GM12891 (cell line): ENCODE measurements around the gene COL18A1.

Experiments used
- DNase-seq: peaks from one replicate; pipeline ENCODE4 v3.0.0; 2011; ENCODE audit warnings: low spot score; ENCODE audit not compliant: insufficient read length
- FAIRE-seq: peaks from 2 replicates; lab custom pipeline; 2011; peaks lifted over from hg19 to GRCh38; lab: Jason Lieb, UNC
- PAX5 ChIP-seq: IDR thresholded peaks from 2 replicates; pipeline ENCODE4 v1.6.1; 2011; ENCODE audit warnings: low read length, moderate library complexity, mild to moderate bottlenecking; ENCODE audit not compliant: insufficient read depth, severe bottlenecking
- POLR2A ChIP-seq: IDR thresholded peaks from 2 replicates; pipeline ENCODE4 v1.6.1; 2011; ENCODE audit warnings: low read depth, low read length, control low read depth
- POLR2AphosphoS5 ChIP-seq: IDR thresholded peaks from 2 replicates; pipeline ENCODE4 v1.6.1; 2011; ENCODE audit warnings: low read depth, low read length, control low read depth
- POU2F2 ChIP-seq: IDR thresholded peaks from 2 replicates; pipeline ENCODE4 v1.6.1; 2011; ENCODE audit warnings: low read depth, mild to moderate bottlenecking, control low read depth, low read length, moderate library complexity
- SPI1 ChIP-seq: IDR thresholded peaks from 2 replicates; pipeline ENCODE4 v1.6.1; 2011; ENCODE audit warnings: low read depth, low read length, control low read depth
- TAF1 ChIP-seq: IDR thresholded peaks from 2 replicates; pipeline ENCODE4 v1.6.1; 2011; ENCODE audit warnings: low read depth, low read length, control low read depth

COL18A1 gene

DNA sequence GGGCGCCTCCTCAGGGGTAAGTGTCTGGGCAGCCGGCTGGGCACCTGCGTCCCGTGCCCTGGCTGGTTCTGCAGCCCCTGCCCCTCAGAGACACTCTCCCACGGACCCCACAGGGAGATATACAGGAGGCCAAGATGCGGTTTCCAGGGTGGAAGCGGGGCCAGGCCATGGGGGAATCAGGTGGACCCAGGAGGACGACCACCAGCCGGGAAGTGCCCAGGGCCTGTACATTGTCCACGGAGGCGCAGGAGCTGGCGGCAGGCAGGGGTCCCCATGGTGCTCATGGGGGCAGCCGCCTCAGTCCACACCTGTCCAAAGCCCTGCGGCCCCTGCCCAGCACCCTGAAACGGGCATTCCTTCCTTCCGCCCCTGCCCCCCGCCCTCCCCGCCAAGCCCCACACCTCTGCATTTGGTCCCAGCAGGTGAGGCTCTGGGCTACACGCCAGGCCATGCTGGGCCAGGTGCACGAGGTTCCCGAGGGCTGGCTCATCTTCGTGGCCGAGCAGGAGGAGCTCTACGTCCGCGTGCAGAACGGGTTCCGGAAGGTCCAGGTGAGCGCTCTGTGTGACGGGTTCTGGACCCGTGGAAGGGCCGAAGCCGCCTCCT, 100.6 kb downstream of the COL18A1 start:
- TF ChIP-seq POLR2A (no peak), PAX5 (no peak), POLR2AphosphoS5 (no peak), SPI1 (no peak), POU2F2 (no peak), TAF1 (no peak)
- DNase-seq, result no peak
- no peak for FAIRE-seq

DNA sequence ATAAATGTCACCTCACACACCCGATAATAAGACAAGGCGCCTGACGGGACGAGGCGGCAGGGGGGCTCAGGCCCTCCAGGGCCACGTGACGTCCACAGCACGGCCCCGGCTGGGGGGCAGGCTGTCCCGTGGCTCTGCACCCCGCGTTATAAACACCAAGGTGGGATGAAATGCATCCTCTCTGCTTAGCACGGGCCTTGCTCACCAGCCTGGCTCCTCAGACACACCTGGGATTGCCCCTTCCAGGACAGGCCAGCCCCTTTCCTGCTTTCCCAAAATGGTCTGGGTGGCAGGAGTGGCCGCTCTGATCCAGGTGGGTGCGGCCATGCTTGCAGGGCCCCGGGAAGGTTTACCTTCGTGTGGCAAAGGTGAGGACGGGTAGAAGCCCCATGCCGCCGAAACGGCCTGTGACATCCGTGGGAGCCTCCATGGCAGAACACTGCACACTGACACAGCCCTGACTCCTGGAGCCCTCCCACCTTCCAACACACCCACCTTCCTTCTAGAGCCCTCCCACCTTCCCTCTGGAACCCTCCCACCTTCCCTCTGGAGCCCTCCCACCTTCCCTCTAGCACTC, 101.4 kb downstream of the COL18A1 start:
- no peak for DNase-seq

DNA sequence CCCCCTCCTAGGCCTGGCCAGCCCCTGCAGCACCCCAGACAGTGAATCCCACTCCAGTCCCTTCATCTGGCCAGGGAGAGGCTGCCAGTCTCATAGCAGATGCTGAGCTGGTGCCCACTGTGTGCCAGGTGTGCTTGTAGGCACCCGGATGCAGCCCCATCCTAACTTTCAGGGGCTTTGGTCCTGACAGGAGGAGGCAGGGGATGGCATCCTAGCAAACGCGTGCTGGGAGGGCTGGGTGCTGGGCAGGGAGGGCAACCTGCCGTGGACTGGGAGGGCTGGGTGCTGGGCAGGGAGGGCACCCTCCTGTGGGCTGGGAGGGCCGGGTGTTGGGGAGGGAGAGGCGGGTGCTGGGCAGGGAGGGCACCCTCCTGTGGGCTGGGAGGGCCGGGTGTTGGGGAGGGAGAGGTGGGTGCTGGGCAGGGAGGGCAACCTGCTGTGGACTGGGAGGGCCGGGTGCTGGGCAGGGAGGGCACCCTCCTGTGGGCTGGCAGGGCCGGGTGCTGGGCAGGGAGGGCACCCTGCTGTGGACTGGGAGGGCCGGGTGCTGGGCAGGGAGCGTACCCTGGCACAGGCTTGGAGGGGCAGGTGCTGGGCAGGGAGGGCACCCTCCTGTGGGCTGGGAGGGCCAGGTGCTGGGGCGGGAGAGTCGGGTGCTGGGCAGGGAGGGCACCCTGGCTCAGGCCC, 102.0 kb downstream of the COL18A1 start:
- TF ChIP-seq POU2F2 (no peak), POLR2AphosphoS5 (no peak)
- FAIRE-seq (no peak), DNase-seq (no peak)

More for the DNA sequence above, 101.4 kb downstream of the COL18A1 start:
- no peak for FAIRE-seq
- TF ChIP-seq POLR2A (no peak), TAF1 (no peak), POLR2AphosphoS5 (no peak)

DNA sequence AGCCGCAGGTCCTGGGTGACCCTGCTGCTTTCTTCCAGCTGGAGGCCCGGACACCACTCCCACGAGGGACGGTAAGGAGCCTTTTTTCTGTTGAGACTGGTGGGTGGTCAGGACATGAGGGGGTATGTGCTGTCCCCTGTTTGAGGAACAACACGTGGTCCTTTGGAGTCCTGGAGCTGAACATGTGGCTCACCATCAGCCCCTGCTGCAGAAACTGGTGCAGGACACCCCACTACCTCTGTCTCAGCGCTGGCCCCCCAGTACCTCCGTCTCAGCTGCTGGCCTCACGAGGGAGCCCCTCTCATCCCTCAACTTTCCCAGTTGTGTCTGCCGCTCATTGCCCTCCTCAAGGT, 102.5 kb downstream of the COL18A1 start:
- TF ChIP-seq PAX5 (no peak), POLR2A (no peak), TAF1 (no peak), SPI1 (no peak), POLR2AphosphoS5 (no peak), POU2F2 (no peak)
- FAIRE-seq (no peak), DNase-seq (no peak)

DNA sequence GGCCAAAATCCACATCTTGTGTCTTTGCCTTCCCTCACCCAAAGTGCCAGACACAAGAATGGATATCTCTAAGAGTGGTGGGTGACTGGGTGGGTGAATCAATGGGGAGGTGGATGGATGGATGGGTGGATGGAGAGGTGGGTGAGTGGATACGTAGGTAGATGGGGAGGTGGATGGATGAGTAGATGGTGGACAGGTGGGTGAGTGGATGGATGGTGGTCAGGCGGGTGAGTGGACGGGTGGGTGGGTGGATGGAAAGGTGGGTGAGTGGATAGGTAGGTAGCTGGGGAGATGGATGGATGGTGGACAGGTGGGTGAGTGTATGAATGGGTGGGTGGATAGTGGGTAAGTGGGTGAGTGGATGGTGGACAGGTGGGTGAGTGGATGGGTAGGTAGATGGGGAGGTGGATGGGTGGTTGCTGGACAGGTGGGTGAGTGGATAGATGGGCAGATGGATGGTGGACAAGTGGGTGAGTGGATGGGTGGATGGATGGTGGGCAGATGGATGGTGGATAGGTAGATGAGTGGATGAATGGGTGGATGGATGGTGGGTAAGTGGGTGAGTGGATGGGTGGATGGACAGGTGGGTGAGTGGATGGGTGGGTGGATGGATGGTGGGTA, 103.0 kb downstream of the COL18A1 start:
- DNase-seq (no peak), FAIRE-seq (no peak)
- TF ChIP-seq SPI1 (no peak), POLR2A (no peak), TAF1 (no peak), POLR2AphosphoS5 (no peak), POU2F2 (no peak), PAX5 (no peak)

DNA sequence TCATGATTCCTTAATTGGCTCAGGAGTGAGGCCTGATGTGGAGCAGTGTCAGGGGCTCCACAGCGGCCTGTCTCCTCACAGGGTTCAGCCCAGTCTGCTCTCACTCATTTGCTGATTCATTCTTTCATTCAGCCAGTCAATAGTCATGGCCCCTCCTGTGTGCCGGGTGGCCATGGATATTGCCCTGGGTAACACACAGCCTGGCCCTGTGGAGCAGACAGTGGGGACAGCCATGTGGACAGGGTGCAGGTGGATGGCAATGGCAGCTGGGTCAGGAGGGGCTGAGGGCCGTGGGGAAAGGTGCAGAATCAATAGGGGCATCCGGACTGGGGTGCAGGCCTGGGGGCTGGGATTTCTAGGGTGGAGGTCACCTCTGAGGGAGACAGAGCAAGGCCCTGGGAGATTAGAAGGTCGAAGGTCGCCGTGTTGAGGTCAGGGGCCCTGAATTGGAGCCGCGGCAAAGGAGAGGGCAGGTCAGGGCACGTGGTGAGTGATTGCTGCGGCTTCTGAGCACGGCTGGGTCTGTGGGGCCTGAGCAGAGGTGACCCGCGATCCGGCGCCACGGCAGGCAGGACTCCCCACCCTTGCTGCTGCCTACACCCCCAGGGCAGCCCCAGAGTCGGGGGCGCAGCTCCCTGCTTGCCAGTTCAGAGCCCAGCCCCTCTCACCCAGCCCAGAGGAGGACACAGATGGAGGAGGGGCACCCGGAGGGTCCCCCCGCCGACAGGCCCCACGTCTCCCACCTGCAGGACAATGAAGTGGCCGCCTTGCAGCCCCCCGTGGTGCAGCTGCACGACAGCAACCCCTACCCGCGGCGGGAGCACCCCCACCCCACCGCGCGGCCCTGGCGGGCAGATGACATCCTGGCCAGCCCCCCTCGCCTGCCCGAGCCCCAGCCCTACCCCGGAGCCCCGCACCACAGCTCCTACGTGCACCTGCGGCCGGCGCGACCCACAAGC, 103.9 kb downstream of the COL18A1 start:
- DNase-seq, result no peak
- no peak for FAIRE-seq
- TF ChIP-seq POU2F2 (no peak), PAX5 (no peak), SPI1 (no peak), TAF1 (no peak), POLR2A (no peak), POLR2AphosphoS5 (no peak)

DNA sequence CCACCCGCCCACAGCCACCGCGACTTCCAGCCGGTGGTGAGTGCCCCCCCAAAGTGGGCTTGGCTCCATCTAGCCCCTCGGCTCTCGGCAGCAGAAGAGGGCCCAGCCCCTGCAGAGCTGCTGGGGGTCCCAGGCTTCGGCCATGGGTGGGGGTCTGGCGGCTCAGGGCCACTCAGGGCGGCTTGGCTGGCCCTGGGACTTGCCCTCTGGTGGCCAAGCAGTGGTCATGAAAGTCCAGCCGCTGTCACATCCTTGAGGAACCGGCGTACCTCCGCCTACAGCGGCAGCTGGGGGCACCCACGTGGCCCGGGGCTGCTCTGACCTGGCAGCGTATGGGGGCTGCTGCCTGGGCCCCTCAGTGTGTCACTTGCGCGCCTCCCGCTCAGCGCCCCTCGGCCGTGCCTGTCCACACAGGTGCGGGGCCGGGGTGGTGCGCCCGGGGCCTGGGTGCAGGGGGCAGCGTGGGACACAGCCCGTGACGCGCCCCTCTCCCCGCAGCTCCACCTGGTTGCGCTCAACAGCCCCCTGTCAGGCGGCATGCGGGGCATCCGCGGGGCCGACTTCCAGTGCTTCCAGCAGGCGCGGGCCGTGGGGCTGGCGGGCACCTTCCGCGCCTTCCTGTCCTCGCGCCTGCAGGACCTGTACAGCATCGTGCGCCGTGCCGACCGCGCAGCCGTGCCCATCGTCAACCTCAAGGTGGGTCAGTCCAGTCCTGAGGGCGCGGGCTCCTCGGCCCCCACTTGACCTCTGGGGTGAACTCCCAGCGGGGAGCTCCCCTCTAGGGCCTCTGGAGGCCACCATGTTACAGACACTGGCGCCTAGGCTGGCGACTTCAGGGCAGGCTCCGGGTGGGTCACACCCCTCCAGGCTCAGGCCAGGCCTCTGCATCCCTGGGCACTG, 104.9 kb downstream of the COL18A1 start:
- DNase-seq, result no peak
- FAIRE-seq, result no peak
- TF ChIP-seq POLR2A (no peak), PAX5 (no peak), POU2F2 (no peak), TAF1 (no peak), SPI1 (no peak)

DNA sequence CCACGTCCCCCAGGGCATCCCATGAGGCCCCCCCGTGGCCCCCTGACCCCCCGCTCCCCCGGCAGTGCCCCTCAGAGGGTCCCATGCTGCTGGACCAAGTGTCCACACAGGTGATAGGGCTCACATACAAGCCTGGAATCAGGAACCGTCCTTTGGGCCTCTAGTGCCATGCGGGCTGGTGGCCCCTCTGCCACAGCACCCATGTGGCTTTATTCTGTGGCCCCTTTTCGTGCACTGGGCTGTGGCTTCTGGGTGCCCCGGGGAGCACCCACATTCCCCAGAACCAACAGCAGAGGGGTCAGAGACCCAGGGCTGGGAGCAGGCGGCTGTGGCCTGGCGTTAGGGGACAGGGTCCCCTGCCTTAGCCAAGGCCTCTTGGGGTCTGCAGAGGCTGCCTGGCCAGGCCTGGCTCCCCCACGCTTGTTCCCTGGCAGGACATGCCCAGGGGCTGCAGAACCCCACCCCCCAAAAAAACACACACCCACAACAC, 105.5 kb downstream of the COL18A1 start:
- no peak for DNase-seq
- no peak for FAIRE-seq
- TF ChIP-seq PAX5 (no peak), TAF1 (no peak), POU2F2 (no peak), SPI1 (no peak), POLR2A (no peak), POLR2AphosphoS5 (no peak)
